Muscle of arm (tissue), 14 donors: ENCODE data around the gene SETD9. TPM values are rescaled to one million over a fixed set of nuclear protein-coding genes. Genes with fewer than 3 reads are reported as not detected.

Experiments used
- DNase-seq: peaks from one replicate; pipeline ENCODE4 v3.0.0-alpha.2; 2013
- long read RNA-seq, 11 donors: transcript quantifications; one replicate each; lab custom pipeline, GENCODE V29; 2026
- polyA plus RNA-seq, 12 donors: library from polyadenylated mRNA; unstranded; fragments of 120-200 nt; gene quantifications; one replicate each; pipeline ENCODE4 v1.2.1, GENCODE V29; 2013; ENCODE audit not compliant: insufficient read length in 12 of 12

Gene SETD9, protein sequence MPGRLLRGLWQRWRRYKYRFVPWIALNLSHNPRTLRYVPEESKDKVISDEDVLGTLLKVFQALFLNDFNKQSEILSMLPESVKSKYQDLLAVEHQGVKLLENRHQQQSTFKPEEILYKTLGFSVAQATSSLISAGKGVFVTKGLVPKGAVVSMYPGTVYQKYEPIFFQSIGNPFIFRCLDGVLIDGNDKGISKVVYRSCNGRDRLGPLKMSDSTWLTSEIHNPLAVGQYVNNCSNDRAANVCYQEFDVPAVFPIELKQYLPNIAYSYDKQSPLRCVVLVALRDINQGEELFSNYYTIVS
- polyA plus RNA-seq = 10 to 100 TPM in 7 of 12 donors, 1 to 10 TPM in 3, not detected in 2; 3.9 to 14.2 (median 10.8) TPM
- long read RNA-seq, donor 1, transcript SETD9-201 (6 exons, 1,619 nt) = major isoform, 9 of 30 reads
- long read RNA-seq, donor 1, transcript SETD9-202 (5 exons, 1,009 nt) = minor isoform, 8 of 30 reads
- long read RNA-seq, donor 1, partial matches to known transcripts = 9 of 30 reads
- long read RNA-seq, donor 1, other reads (novel, unspliced or antisense) = 0 of 30 reads
- long read RNA-seq, donor 2, partial matches to known transcripts = 6 of 13 reads
- long read RNA-seq, donor 2, other reads (novel, unspliced or antisense) = 0 of 13 reads
- long read RNA-seq, donor 3, partial matches to known transcripts = 0 of 3 reads
- long read RNA-seq, donor 3, other reads (novel, unspliced or antisense) = 0 of 3 reads
- long read RNA-seq, donor 4, partial matches to known transcripts = 0 of 3 reads
- long read RNA-seq, donor 4, other reads (novel, unspliced or antisense) = 0 of 3 reads
- long read RNA-seq, donor 5 = 0 reads
- long read RNA-seq, donor 6, partial matches to known transcripts = 0 of 1 reads
- long read RNA-seq, donor 6, other reads (novel, unspliced or antisense) = 0 of 1 reads
- long read RNA-seq, donor 7, partial matches to known transcripts = 0 of 4 reads
- long read RNA-seq, donor 7, other reads (novel, unspliced or antisense) = 0 of 4 reads
- long read RNA-seq, donor 8, partial matches to known transcripts = 0 of 5 reads
- long read RNA-seq, donor 8, other reads (novel, unspliced or antisense) = 0 of 5 reads
- long read RNA-seq, donor 9, partial matches to known transcripts = 0 of 1 reads
- long read RNA-seq, donor 9, other reads (novel, unspliced or antisense) = 0 of 1 reads
- long read RNA-seq, donor 10, partial matches to known transcripts = 0 of 5 reads
- long read RNA-seq, donor 10, other reads (novel, unspliced or antisense) = 0 of 5 reads
- long read RNA-seq, donor 11, partial matches to known transcripts = 8 of 10 reads
- long read RNA-seq, donor 11, other reads (novel, unspliced or antisense) = 0 of 10 reads

DNA sequence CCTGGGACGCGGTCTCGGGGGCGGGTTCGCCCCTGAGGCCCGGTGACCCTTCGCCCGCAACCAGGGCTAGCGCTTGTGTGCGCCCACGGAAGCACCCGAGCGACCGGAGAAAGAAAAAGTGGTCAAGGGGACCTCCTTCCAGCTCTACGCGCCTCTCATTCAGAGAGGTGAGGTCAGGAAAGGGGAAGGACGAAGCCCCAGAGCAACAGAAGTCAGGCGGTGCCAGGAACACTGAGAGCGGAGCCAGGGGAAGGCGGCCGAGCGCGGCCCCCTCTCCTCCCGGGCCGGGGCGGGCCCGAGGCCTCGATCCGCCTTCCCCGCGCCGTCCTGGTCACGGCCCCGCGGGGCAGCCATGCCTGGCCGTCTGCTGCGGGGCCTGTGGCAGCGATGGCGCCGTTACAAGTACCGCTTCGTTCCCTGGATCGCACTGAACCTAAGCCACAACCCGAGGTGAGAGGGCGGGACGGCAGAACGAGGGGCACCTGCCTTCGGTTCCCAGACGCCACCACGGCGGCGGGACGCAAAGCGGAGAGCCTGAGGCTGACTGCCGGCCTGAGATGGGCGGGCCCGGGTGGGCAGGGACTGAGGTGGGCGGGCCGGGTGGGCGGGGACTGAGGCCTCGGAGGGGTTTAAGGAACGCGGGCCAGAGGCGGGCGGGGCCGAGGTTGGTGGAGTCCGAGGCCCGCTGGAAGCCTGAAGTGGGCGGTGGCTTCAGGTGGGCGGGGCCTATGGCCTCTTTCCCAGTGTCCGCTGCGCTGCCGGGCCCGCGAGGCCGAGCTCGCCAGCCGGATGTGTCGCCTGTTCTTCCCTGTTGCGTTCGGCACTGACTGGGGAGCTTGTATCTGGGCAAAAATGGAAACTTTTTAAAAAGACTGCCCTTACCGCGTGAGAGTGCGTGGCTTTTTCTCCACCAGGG lies at the start of gene SETD9:
Gene SETD9 (plus strand): TSS at position 303 of the 916 bp plus-strand sequence. CDS start 50 bp downstream, at position 353.
- DNase-seq = peak; percentile 98

- DNase-seq = no peak
Observed at GRCh38 chr5:56861893-56862485, 47.4 kb upstream of the SETD9 start.

DNA sequence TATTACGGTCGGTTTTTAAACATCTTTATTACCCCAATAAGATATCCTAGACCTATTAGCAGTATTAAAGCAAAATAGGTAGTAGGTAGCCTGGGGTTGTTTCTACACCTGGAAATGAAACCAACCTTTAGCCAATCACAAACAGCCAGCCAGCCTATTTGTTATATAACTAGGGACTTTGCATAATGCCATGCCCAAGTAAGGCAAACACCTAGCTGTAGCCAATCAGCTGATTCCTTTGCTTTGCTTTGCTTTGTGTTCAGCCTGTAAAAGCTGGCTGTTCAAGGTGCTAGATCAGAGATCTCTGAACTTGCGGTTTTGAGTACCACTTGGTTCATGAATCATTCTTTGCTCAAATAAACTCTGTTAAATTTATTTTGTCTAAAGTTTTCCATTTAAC lies 46.5 kb upstream of the SETD9 start:
- no peak for DNase-seq

GRCh38 chr5:56871777-56872176 lies 37.6 kb upstream of the SETD9 start:
- no peak for DNase-seq

DNA sequence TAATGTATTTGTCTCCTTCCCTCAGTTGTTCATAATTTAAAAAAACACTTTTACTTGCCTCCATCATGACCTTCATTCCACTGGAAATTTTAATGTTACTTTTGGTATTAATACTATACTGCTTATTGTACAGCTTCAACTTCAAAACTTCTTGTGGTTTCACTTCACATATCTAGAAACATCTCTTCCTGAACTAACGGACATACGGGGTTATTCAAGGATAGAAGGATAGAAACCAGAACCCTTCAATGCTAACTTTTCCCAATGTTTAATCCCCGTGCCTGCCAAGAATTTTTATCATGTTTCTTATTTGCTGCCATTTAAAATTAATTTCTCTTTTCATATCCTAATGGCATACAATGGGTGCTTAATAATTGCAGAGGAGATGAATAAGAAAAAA lies 36.3 kb upstream of the SETD9 start:
- no peak for DNase-seq

- DNase-seq = no peak
Observed at GRCh38 chr5:56876327-56876726, 33.1 kb upstream of the SETD9 start.

- no peak for DNase-seq
Observed at GRCh38 chr5:56881571-56881970, 27.8 kb upstream of the SETD9 start.

DNA sequence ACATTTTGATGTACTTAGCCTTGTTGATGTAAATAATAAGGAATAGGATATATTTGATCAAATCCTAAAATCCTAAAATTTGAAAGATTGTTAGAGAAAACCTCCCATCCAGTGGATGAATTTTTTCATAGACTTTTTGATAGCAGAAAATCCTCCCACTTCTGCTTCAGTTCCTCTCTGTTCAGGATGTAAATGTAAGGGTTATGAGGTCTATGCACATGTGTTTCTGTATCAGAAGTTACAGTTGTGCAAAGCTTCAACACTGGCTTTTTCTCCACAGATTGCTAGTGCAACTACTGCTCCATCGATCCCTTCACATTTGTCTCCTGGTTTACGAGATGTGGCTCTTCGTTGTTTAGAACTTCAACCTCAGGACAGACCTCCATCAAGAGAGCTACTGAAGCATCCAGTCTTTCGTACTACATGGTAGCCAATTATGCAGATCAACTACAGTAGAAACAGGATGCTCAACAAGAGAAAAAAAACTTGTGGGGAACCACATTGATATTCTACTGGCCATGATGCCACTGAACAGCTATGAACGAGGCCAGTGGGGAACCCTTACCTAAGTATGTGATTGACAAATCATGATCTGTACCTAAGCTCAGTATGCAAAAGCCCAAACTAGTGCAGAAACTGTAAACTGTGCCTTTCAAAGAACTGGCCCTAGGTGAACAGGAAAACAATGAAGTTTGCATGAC lies 16.0 kb upstream of the SETD9 start:
- DNase-seq = no peak

DNA sequence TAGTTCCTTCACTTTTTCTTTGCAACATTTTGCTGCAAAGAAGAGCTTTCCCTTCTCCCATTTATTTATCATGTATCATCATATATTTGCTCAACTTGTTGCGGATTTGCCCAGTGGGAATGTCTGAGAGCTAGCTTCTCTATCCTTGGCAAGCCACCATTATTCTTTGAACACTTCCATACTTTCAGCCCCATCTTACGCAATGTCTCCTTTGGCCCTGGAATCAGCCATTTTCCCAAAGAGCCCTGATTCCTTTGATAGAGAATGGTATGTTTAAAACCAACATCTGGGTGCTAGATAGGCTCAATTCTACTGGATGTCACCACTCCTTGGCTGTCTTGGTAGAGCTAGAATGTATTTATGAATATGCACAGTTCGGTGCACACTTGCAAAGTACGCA lies 12.6 kb upstream of the SETD9 start:
- DNase-seq = no peak

DNA sequence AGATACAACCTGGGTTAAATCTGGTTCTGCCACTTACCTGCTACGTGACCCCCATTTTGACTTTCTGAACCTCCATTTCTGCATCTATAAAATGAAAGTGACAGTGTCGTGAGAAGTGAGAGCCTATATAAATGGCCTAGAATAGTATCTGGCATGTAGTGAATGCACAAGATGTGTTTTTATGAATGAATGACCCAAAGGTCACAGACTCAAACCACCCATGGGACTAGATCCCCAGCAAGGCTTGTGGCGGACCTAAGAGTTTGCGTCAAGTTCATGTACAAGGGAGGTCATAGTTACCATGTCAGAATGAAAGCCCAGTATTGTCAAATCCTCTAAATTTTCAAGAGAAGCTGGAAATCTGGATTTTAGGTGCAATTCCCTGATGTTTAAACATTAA lies 11.2 kb upstream of the SETD9 start:
- DNase-seq = no peak

DNA sequence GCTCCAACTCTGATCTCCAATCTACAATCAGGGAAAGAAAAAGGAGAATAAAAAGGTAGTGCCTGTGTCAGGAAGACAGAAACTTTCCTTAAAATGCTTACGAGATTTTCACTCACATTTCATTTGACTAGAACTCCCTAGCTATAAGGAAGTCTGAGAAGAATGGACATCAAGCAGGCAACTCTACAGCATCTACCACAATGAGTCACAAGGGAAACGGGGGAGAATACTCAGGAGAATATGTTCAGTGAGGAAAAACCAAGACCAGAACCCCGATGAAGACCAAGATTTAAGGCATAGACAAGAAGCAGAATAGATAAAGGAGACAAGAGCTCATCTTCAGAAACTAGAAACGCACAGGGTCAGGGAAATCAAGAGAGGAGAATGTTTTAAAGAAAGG lies 9.0 kb upstream of the SETD9 start:
- DNase-seq = no peak

GRCh38 chr5:56900858-56901578 lies 8.4 kb upstream of the SETD9 start:
- peak; percentile 35 for DNase-seq

- no peak for DNase-seq
Observed at GRCh38 chr5:56908942-56909293, 478 bp upstream of the SETD9 start.

GRCh38 chr5:56910210-56910965 lies 992 bp downstream of the SETD9 start:
- no peak for DNase-seq

- DNase-seq = no peak
Observed at GRCh38 chr5:56913766-56914165, 4.4 kb downstream of the SETD9 start.

GRCh38 chr5:56914678-56915077 lies 5.3 kb downstream of the SETD9 start:
- DNase-seq = no peak

GRCh38 chr5:56917534-56917933 lies 8.1 kb downstream of the SETD9 start:
- no peak for DNase-seq

DNA sequence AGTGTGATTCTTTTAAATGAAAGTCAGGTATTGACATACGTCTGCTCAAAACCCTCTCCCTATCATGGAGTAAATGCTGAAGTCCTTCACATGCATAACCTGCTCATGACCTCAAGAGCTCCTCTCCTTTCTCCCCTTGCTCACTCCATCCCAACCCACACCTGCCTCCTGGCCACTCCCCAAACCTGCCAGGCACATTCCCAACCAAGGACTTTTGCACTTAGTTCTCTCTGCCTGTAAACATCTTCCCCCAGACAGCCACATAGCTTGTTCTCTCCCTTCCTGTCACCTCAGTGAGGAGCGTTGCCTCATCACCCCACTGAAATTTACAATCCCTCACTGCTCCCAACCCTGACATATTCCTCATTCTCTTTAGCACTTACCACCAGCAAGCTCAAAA lies 8.7 kb downstream of the SETD9 start:
- no peak for DNase-seq
